Activated T-helper 1 cell treated with Interleukin-2 at 50 U/mL for 16 hours (primary cell): ENCODE results near the gene FAHD2A.
"Not testable (repeated sequence)": the region's sequence is repeated elsewhere in the genome, so short reads cannot be mapped to it uniquely, and the experiment has no call there.

Experiments
- DNase-seq: peaks from one replicate; pipeline ENCODE4 v3.0.0-alpha.2; 2020; ENCODE audit warnings: low read depth

Gene FAHD2A

GRCh38 chr2:95402370-95403203, at the start of gene FAHD2A:
FAHD2A (plus strand) TSS chr2:95402708; CDS start chr2:95405559, 2,851 bp downstream.
- DNase-seq: peak; percentile 84

DNA sequence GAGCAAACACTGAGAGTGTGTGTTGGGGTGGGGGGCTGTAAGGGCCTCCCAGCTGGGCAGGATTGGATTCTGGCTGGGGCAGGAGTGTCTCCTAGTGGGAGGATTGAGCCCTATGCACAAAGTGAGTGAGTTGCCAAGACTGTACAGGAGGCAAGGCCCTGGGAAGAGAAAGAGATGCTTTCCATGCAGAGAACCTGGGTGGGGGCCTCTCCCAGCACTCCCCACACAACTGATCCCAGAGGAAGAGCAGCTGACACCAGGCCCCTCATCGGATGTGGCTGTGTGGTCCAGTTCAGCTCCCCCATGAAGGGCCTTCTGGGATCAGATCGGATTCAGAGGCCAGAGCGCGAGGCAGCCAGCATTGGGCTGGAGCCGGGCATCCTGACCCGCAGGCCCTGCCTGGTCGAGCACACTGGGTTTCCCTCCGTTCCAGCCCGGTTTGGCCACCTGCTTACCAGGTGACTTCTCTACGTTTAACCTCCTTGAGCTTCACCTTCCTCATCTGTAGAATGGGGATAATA, 49.4 kb upstream of the FAHD2A start:
- DNase-seq: no peak

DNA sequence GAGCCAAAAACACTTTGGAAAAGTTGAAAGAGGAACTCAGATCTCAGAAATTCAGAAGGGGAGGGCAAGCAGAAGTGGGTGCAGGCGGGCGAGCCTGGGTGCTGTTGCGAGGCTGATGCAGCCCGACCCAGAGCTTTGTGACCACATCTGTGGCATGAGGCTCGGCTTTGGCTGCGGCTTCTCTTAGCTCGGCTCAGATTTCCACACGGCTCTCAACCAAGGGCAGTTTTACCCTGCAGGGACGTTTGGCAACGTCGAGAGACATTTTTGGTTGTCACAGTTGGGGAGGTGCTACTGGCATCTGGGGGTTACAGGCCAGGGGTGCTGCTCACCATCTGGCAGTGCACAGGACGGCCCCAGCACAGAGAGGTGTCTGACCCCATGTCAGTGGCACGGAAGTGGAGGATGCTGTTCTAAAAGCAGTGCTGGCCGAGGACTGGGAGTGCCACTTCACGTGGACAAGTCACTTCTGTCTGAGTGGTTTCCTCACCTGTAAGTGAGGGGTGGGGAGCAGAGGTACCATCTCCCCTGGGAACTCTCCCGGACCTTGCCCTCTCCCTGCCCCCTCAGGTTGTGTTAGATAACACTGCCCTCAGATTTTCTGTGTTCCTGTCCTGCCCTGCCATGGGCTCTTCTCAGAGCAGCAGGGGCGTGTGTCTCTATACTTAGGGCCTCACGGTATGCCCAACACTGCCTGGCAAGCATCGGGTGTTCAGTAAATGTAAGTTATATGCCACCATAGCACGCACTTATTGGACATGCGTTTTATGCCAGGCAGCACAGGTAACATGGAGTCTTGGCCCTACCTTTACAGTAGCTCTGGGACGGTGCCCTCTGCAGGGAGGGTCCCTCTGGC, 48.7 kb upstream of the FAHD2A start:
- no peak for DNase-seq

- no peak for DNase-seq
These were observed 48.0 kb upstream of the FAHD2A start for GRCh38 chr2:95354469-95354901.

- DNase-seq: no peak
These were observed 47.6 kb upstream of the FAHD2A start for GRCh38 chr2:95354925-95355324.

DNA sequence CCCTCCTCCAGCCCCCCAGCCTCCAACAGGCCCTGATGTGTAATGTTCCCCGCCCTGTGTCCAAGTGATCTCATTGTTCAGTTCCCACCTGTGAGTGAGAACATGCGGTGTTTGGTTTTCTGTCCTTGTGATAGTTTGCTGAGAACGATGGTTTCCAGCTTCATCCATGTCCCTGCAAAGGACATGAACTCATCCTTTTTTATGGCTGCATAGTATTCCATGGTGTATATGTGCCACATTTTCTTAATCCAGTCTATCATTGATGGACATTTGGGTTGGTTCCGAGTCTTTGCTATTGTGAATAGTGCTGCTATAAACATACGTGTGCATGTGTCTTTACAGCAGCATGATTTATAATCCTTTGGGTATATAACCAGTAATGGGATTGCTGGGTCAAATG, 47.0 kb upstream of the FAHD2A start:
- not testable (repeated sequence) for DNase-seq

GRCh38 chr2:95356821-95357700, 45.4 kb upstream of the FAHD2A start:
- DNase-seq: no peak

DNA sequence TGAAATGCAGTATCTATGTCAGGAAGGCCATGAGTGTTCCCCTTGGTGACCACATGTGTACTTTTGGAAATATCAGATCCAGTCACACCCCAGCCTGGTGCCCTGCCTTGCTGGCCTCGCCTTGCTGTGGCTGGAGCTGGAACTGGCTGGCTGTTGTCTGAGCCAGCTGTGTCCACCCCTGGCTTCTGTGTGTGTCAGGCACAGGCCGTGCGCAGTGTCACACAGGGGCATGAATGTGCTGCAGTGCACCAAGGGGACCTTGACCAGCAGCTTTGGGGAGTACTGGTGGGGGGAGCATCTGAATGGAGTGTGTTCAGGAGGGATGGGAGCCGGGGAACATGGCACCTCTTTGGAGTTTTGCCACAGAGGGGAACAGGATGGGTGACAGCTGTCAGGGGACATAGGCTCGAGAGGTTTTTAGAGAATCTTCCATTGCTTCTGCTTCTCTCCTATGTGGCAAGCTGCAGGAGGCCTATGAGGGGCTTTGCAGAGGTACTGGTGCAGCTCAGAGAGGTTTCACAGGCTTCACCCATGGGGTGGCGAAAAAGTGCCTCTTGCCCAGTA, 44.7 kb upstream of the FAHD2A start:
- no peak for DNase-seq

DNA sequence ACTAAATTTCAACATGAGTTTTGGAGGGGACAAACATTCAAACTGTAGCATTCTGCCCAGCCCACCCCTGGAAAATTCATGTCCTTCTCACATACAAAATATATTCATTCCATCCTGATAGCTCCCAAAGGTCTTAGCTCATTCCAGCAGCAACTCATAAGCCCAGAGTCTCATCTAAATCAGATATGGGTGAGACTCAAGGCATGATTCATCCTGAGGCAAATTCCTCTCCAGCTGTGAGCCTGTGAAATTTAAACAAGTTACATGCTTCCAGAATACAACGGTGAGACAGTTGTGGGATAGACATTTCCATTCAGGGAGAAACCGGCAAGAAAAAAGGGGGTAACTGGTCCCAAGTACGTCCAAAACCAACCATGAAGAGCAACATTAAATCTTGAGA, 43.5 kb upstream of the FAHD2A start:
- no peak for DNase-seq

GRCh38 chr2:95359501-95359930, 43.0 kb upstream of the FAHD2A start:
- DNase-seq: no peak

- DNase-seq: no peak
These were observed 41.1 kb upstream of the FAHD2A start for GRCh38 chr2:95361216-95361980.

GRCh38 chr2:95362486-95362885, 40.0 kb upstream of the FAHD2A start:
- no peak for DNase-seq

GRCh38 chr2:95366514-95366913, 36.0 kb upstream of the FAHD2A start:
- no peak for DNase-seq

DNA sequence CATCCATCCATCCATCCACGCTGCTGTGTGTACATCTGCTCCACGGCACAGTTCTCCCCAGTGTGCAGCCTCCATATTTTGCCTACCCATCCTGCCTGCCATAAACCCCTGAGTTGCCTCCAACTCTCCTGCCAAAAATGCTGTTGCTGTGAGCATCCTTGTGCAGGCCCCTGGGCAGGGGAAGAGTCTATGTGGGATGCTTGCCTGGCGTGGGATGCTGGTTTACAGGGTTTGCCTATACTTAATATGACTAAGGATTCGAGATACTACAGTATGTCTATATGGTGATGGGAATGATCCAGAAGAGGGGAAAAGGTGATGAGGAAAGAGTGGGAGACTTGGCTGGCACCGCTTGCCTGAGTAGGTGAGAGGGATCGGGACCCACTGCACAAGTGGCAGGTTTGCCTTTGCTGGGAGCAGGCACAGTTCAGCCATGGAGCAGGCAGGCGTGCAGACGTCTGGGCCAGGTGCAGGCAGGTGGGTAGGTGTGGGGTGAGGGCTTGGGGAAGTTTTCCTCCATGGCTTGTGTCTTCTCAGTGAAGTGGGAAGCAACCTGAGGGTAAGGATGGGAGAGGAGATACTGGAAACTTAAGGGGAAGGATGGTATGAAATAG, 30.2 kb upstream of the FAHD2A start:
- DNase-seq: no peak

DNA sequence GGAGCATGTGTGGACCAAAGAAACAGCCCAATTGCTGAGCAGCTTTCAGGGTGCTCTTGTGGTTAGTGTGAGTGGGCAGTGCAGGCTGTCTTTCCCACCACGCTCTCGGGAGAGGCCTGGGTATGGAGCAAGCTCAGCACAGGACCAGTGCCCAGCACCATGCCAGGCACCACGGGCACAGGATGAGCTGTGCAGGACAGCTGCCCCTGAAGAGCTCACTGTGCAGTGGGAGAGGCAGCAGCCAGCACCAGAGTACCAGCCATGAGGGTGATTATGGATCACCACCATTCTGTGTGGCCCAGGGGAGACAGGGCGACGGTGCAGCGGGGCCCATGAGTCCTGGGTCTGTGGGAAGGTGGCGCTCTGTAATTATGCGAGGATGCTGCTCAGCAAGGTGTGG, 29.7 kb upstream of the FAHD2A start:
- no peak for DNase-seq

DNA sequence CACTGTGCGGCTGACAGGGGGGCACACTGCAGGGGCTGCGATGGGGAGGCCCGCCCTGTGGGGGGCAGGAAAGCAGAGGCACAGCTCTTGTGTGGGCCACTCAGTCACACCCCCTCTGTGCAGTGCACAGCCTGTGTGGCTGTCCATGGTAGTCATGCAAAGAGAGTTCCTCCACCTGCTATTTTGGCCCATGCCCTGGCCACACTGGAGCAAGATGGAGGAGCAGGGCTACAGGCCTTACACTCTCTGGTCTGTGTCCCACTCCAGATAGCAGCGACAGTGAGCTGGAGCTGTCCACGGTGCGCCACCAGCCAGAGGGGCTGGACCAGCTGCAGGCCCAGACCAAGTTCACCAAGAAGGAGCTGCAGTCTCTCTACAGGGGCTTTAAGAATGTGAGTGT, 28.5 kb upstream of the FAHD2A start:
- no peak for DNase-seq

- no peak for DNase-seq
These were observed 28.0 kb upstream of the FAHD2A start for GRCh38 chr2:95374451-95374920.

- no peak for DNase-seq
These were observed 27.5 kb upstream of the FAHD2A start for GRCh38 chr2:95374921-95375471.

DNA sequence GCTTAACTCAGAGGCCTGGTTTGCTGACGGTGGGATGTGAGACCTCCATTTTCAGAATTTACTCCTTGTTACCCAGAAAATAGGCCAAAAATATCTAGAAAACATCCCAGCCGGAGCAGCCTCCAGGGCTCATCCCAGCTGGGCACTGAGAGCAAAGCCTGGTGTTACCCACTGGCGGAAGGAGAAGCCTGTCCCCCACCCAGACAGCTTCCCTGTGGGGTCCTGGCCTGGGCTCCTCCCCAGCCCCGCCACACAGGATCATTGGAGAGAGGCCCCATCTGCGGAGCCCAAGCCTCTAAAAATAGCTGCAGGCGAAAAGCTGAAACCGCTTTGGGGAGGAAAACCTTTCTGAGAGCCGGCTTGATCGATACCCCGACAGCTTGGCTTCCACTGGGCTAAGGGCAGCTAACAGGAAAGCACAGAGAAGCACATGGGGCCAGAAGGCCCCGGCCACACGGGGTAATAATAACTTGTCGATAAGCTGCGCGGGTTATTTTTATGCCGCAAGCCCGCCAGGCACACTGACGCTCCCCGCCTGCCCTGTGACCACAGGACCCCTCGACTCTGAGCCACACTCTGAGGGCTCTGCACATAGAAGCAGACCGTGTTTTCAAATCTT, 26.9 kb upstream of the FAHD2A start:
- DNase-seq: no peak
